HG02970 (cell line): Measurements from ENCODE around the gene OSBPL8.
A peak's percentile ranks its signal among the peaks of the same experiment; 100 is the strongest.
"Not testable (repeated sequence)": the region's sequence is repeated elsewhere in the genome, so short reads cannot be mapped to it uniquely, and the experiment has no call there.

Experiments
- ATAC-seq: cut with Tn5 transposase; IDR thresholded peaks from one replicate; pipeline ENCODE4 v1.9.1; 2021; ENCODE audit warnings: mild to moderate bottlenecking, moderate library complexity, moderate number of reproducible peaks; ENCODE audit not compliant: unreplicated experiment, low FRiP score

OSBPL8 gene

GRCh38 chr12:76472862-76473261 lies 86.7 kb downstream of the OSBPL8 start:
- ATAC-seq: not testable (repeated sequence)

GRCh38 chr12:76471579-76471978 lies 88.0 kb downstream of the OSBPL8 start:
- no peak for ATAC-seq

GRCh38 chr12:76470028-76470939 lies 89.3 kb downstream of the OSBPL8 start:
- no peak for ATAC-seq

GRCh38 chr12:76464631-76465166 lies 94.9 kb downstream of the OSBPL8 start:
- ATAC-seq: no peak

GRCh38 chr12:76462668-76463224 lies 96.8 kb downstream of the OSBPL8 start:
- ATAC-seq: no peak

GRCh38 chr12:76460807-76461206 lies 98.8 kb downstream of the OSBPL8 start:
- no peak for ATAC-seq

- no peak for ATAC-seq
Measured at GRCh38 chr12:76457818-76458217, 101.8 kb downstream of the OSBPL8 start.

- ATAC-seq: no peak
Measured at GRCh38 chr12:76457010-76457409, 102.6 kb downstream of the OSBPL8 start.

- ATAC-seq: peak; percentile 76
Measured at GRCh38 chr12:76455582-76456345, 103.8 kb downstream of the OSBPL8 start.

GRCh38 chr12:76451528-76451927 lies 108.0 kb downstream of the OSBPL8 start:
- ATAC-seq: no peak

- no peak for ATAC-seq
Measured at GRCh38 chr12:76450690-76451089, 108.9 kb downstream of the OSBPL8 start.

- no peak for ATAC-seq
Measured at GRCh38 chr12:76449993-76450392, 109.6 kb downstream of the OSBPL8 start.

- no peak for ATAC-seq
Measured at GRCh38 chr12:76449583-76449982, 110.0 kb downstream of the OSBPL8 start.

- no peak for ATAC-seq
Measured at GRCh38 chr12:76449016-76449415, 110.6 kb downstream of the OSBPL8 start.

GRCh38 chr12:76446090-76446489 lies 113.5 kb downstream of the OSBPL8 start:
- no peak for ATAC-seq

GRCh38 chr12:76445462-76445861 lies 114.1 kb downstream of the OSBPL8 start:
- ATAC-seq: no peak

- no peak for ATAC-seq
Measured at GRCh38 chr12:76444408-76444984, 115.1 kb downstream of the OSBPL8 start.

GRCh38 chr12:76441016-76441415 lies 118.6 kb downstream of the OSBPL8 start:
- ATAC-seq: no peak

- no peak for ATAC-seq
Measured at GRCh38 chr12:76432733-76433132, 126.8 kb downstream of the OSBPL8 start.

- no peak for ATAC-seq
Measured at GRCh38 chr12:76428117-76428516, 131.5 kb downstream of the OSBPL8 start.

GRCh38 chr12:76426160-76426559 lies 133.4 kb downstream of the OSBPL8 start:
- ATAC-seq: no peak
